Ishikawa (cell line): ENCODE measurements around the gene SNED1.

Source experiments
- CEBPB ChIP-seq: IDR thresholded peaks from 2 replicates; pipeline ENCODE4 v1.6.1; 2012
- EP300 ChIP-seq: IDR thresholded peaks from 2 replicates; pipeline ENCODE4 v1.6.1; 2012; ENCODE audit warnings: borderline replicate concordance
- FOXM1 ChIP-seq: IDR thresholded peaks from 2 replicates; pipeline ENCODE4 v1.6.1; 2012; ENCODE audit warnings: low read depth, borderline replicate concordance
- NFIC ChIP-seq: IDR thresholded peaks from 2 replicates; pipeline ENCODE4 v1.6.1; 2012
- RAD21 ChIP-seq: IDR thresholded peaks from 2 replicates; pipeline ENCODE4 v1.6.1; 2012; ENCODE audit warnings: low read depth
- REST ChIP-seq: IDR thresholded peaks from 2 replicates; pipeline ENCODE4 v1.6.1; 2012; ENCODE audit warnings: low read depth, mild to moderate bottlenecking
- TAF1 ChIP-seq: IDR thresholded peaks from 2 replicates; pipeline ENCODE4 v1.6.1; 2012; ENCODE audit warnings: low read depth, mild to moderate bottlenecking
- USF1 ChIP-seq: IDR thresholded peaks from 2 replicates; pipeline ENCODE4 v1.6.1; 2012
- YY1 ChIP-seq: IDR thresholded peaks from 2 replicates; pipeline ENCODE4 v1.6.1; 2012; ENCODE audit warnings: low read depth

GRCh38 chr2:240996834-240997140 is 1.6 kb upstream of the SNED1 start:
- TF ChIP-seq EP300 (no peak), REST (no peak), CEBPB (no peak), YY1 (no peak), FOXM1 (no peak), TAF1 (no peak), RAD21 (no peak), USF1 (no peak), NFIC (no peak)
